Measurements from ENCODE around the gene TSSK2.

Gene TSSK2

DNA sequence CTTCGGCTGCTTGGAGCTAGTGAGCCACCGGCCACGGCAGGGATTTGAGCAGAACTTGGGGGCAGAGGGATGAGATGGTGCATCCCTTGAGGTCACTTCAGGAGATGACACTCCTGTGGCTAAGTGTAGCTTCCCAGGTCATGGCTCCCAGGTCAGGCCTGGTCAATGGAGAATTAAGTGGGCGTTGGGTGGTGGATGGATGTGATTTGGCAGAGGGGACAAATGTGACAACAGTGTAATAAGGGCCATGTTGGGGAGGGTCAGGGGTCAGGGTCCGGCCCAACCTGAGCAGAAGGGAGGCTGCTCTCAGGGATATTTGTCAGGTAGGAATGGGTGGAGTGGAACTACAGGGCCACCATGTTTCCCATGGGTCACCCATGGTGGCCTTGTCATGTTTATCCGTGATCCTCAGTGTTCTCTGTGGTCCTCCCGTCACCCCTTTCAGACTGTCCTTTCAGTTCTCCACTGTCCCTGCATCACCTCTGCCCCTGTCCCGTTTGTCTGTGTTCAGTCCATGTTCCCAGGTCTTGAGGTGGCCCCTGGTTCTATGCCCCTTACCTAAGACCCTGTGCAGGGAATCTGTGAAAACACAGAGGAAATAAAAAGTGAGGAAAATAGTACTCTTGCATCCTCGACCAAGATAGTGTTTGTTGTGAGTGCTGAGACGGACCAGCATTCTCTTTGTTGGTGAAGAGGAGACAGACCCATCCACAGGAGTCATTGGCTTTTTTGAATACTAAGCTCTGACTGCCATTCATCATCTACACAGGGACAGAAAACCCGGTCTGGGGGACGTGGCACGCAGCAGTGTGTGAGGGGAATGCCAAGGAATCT is 41.3 kb downstream of the TSSK2 start:
- DNase-seq = no peak

DNA sequence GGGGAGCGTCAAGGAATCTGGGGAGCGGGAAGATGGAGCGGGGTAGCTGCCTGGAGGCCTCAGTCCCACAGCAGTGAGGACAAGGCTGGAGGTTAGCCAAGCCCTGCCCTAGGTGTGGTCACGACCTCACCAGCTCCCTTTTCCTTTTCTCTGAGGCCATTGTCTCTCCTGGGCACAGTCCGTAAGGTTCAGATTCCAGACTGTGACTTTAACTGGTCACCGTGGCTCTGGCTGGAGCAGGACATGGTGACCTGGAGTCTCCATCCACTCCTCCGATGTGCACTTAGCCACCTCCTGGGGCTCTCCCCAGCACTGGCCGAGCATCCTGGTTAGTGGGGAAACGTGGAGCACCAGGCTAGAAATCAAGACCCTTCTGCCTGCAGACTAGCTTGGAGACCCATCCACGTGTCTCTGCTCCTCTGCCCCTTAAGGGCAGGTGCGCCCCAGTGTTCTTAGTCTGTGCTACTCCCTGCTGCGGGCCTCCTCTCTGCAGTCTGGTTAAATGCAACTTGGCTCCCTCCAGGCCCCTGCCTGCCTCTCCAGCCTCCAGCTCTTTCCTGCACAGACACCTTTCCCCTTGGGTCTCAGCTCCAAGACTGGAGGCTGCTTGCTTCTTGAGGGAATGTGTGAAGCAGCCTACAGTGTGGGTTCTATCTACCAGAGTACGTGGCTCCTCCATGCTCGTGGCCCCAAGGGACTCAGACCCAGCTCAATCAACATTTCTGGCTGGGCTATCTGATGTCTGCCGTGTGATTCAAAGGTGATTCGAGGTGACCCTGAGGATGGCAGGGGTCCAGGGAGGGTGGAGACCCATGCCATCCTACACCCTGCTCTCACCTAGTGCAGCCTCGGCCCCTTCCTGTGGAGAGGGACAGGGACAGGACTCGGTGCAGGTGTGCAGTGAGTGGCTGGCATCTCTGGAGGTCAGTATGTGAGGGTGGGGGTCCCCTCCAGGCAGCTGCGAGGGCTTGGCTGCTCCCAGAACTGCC is 42.2 kb downstream of the TSSK2 start:
- no peak for DNase-seq

DNA sequence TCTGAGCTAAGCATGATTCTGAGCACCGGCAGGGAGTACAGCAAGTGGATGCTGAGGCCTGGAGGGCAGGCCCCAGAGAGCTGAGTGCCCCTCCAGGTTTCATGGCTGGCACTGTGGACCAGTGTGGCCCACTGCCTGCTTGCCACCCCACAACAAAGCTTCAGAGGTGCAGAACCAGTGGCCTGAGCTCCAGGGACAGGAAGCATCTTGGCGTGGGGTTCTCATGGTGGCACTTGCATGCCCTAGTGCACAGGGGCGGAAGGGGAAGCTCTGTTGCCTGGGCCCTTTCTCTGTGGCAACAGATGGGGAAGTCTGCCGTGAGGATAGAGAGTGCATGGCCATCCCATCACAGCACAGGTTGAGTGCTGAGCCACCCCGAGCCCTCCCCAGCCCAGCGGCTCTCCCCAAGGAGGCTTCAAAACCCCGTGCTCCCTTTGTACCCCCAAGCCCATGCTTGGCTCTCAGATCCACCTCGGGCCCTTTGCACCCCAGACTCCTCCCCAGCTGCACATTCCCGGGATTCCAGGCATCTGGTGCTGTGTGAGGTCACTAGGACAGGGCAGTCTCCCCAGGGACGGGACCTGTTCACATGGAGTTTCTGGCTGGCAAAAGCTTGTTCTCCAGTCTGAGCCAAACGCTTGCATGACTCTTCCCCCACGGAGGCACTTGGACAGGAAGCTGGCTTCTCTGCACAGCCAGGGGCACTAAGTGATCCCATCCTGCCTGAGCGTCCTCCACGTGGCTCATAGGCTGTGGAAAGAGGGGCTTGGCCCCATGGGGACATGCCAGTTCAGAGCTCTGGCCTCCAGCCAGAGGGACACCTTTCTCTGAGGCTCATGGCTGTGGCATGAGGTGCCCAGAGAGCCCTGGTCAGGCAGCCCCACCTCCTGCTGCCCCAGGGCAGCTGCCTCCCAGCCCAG is 43.3 kb downstream of the TSSK2 start:
- DNase-seq = no peak

DNA sequence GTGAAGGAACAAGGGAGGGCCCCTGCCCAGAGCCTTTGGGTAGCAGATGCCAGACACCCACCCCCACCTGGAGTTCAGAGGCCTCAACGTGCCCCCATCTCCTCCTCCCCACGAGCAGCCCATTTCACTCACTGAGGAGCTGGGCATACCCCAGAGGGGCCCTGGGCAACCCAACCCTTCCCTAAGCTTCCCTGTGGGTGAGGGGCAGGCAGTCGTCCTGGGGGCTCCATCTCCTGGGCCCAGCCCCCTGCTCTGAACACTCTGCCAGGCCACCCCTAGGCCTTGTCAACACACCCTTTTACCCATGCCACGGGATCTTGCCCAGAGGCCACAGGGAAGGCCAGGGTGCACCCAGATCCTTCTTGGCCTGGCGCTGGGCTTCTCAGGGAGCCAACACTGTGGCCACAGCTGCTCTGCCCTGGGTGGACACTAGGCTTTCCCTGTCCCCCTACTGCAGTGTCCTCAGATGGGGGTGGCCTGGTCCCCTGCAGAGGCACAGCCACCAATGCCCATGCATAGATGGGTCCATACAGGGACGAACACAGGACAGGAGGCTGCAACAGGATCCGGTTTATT is 44.0 kb downstream of the TSSK2 start:
- DNase-seq = no peak

DNA sequence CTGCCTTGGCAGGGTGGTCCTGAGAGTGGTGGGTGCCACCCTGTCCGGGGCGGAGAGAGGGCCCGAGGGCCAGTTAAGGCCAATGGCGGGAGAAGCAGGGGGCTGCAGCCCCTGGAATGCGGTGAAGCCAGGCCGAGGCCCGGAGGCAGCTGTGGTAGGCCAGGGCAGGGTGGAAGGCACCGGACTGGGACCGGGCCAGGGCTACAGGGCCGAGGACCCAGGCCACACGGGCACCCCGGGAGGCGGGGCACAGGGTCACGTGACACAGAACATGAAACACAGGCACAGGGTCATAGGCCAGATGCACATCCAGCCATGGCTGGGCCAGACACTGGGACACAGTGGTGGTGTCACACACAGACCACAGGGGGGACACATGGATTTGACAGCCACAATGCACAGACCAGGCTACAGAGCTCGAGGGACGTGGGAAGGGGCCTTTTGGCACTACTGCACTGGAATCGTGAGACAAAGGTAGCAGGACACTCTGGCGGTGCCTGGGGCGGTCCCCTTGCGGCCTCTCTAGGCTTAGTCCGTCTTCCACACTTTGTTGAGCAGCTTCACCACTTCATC is 44.6 kb downstream of the TSSK2 start:
- DNase-seq = no peak

DNA sequence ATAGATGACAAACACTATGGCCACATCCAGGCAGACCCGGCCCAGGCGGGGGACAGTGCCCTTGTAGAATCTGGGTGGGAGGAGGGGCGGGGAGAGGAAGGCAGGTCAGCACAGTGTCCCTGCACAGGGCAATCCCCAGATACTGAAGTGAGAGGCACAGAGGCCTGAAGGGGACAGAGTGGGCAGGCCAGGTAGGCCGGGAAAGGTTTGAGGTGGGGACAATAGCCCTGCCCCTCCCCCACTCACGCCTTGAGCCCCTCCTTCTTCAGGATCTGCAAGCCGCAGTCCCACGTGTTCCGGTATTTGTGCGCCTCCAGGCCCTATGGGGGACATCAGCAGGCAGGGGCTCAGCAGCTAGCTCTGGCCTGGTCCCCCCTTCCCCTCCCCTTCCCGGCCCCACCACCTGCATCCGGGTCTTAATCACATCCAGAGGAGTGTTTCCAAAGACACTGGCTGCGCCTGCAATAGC is 45.1 kb downstream of the TSSK2 start:
- no peak for DNase-seq

DNA sequence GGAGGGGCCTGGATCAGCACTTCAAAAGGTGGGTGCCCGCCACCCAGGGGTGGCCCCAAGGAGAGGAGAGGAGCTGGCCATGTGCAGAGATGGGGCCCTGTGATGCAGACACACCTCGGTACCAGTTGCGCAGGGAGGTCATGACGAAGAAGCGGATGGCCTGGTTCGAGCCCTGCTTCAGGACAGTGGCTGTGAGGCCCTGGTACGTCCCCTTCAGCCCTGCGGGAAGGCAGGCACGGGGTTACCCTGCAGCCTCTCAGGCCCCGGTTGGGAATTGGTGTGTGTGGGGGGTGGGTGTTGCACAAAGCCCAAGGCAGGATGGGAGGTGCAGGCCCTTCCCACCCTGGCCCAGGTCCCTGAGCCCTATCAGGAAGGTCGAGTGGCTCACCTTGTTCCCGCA is 45.6 kb downstream of the TSSK2 start:
- DNase-seq = no peak

DNA sequence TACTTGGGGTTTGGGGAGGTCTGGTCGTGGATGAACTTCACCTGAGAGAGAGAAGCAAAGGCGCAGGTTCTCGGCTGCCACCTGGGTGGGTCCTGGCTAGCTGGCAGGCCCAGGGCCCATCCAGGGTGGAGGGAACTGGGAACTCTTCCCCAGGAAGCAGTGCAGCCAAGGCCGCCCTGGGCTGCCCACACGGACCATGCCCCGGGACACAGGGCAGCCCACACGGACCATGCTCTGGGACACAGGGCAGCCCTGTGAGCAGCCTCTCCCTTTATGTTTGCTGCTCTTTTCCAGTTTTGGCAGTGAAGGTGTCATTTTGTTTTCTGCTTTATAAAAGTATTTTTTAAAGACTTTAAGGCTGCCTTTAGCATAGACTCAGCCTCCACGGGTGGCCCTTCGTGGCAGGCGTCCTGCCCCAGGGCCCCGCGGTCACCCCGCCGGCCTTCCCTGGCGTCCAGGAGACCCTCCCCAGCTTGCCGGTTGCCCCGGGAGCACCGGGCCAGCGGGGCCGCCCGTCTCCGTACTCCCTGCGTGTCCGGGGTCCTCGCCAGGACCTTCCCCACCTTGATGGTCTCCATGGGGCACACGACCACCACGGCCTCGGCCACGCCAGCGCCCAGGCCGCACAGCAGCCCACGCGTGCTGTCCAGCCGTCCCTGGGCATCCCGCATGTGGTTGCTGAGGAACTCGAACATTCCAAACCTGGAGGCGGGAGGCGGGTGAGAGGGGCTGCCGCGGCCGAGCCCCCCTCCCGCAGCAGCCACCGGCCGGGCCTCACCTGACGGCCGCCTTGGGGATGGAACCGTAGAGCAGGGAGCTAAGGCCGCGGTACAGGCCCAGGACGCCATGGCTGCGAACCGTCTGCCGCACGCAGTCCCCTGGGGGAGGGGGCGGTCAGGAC is 46.3 kb downstream of the TSSK2 start:
- DNase-seq = no peak

DNA sequence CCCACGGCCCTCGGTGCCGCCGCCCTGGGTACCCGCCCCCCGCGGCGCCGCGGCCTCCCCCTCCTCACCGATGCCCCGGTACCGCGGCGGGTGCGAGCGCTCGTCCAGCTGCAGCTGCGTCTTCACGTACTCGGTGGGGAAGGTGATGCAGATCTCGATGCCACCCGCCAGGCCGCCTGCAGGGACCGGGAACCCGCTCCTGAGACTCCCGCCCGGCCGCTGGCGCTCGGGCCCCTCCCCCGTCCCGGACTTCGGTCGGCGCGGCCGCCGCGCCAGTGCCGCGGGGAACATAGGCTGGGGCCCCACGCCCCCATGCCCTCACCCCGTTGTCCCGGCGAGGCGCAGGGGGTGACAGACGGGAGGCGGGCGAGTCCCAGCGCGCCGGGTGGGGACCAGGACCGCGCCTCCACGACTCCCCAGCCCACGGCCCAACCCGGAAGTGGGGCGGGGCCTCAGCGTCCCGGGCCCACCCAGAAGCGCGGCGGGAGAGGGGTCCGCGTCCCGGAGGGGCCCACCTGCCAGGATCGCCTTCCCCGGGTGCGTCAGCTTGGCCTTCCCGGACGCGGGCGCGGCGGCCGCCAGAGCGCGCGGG is 47.1 kb downstream of the TSSK2 start:
- no peak for DNase-seq

DNA sequence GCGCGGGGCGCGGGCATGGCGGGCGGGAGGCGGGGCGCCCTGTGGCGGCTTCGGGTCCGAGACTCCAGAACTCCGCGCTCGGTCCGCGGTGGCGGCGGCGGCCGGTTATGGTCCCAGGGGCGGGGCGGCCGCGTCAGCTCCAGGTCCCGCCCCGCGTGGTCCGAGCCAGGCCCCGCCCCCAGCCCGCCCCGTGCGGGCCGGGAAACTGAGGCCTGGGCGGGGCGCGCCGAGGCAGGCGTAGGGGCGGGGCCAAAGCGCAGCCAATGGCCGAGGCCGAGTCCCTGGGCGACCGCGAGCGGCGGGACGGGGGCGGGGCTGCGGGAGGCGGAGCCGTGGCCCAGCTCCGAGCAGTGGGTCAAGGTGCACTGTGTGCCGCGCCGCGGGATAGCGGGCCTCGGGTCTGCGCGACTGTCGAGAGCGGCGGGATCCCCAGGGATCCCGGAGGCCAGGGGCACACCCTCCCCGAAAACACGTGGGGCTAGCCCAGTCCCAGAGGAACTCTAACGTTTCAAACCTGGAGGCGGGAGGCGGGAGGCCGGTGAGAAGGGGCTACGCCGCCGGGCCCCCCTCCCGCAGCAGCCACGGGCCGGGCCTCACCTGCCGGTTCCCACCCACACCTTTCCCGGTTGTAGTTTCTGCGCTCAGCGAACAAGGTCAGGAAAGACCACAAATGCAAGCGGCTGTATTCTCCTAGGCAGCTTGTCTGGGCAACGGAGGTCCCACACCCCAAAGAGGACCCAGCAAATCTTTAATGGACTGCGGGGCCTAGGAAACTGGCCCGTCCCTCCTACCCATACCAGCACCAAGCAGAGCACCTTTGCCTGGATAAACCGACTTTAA is 47.8 kb downstream of the TSSK2 start, which contains the start of gene SLC25A1:
Gene SLC25A1 (minus strand): TSS at position 80 of the 840 bp plus-strand sequence. CDS start 63 bp downstream, at position 17.
- peak; percentile 25 for DNase-seq

DNA sequence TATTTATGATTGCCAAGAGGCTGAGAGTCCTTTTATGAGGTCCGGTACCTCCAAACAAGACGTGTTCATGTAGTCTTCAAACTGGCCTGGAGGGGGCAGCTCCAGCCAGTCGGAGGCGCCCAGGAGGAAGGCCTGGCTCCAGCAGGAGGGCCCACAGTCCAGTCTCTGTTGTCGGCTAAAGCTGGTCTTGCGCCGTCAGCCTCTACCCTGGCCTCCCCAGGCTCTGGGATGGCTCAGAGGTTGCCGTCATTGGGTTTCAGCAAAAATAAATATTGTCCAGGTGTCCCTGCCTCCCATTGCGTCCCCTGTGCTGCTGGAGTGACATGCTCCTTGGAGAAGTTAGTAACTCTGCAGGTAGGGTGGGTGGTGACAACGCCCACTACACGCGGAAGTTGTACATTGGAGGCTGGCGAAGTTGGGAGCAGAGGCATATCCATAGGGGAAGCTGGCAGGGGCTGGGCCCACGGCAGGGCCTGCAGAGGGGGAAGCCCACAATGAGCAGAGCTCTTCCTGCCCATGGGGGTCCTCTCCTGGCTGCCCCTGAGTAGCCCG is 48.5 kb downstream of the TSSK2 start:
- DNase-seq = peak; percentile 54

DNA sequence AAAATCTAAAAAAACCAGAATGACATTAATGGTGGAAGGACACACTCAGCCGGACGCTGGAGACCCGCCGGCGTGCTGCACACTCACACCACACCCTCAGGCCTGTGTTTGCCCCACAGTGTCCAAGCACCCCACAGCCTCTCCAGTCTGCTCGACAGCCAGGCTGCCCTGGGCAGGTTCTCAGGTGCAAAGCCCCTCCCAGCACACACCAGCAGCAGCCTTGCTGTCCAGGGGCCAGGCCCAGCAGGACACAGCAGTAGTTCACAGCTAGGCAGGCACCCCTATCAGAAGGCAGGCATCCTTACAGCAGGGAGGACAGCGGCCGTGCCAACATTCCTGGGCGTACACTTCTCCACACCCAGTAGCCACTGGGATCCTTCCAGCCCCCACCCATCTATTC is 49.1 kb downstream of the TSSK2 start:
- no peak for DNase-seq

DNA sequence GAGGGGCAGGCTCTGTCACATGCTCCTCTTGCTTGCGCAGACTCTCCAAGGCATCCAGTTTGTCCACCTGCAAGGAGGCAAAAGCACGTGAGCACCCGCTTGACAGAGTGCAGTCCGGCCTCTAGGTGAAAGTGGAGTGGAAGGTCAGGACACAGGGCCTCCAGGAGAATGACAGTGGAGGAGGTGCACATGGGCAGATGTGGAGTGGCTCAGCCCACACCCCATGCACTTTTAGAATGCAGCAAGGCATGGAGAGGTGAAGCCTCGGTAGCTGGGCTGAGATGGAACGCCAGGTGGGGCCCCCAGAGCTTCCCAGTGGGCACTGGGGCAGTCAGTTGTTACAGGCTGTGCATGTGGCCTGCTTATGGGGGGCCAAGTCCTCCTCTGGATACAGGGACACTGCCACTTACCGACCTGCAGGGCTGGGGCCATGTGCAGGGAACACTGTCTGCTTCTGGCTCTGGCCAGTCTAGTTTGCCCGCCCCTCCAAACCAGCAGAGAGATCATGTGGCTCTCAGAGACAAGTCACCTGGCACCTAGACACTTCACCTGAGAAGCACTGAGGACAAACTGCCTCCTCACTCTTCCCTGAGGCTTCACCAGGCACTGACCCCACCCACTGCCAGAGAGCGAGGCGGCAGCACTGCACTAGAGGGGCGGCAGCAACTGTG is 49.8 kb downstream of the TSSK2 start:
- no peak for DNase-seq

DNA sequence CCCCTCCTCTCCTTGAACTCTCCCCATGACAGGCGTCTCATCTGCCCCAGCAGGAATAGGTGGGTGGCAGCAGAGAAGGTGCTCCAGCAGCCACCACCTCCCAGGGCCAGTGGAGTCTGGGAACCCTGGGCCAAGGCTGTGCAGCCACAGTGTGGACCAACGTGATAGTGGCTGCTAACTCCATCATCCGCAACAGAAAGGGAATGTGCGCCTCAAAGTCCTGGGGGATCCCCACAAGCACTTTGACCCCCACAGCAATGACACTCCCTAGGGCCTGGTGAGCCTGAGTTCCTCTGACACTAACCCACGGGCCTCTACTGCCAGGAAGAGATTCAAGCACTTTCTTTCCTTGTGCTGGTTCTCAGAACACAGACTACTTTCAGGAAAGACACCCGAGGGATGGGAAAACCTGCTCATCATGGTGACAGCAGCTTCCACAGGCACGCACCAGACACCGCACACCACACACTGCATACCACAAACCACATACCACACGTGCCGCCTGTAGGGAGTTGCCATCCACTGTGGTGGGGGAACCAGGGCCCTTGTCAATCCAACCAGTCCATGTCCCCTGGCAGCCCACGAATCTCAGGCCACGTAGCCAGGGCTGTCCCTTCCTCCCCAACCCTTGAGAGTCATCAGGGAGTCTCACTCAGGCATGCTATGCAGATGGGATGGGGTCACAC is 50.8 kb downstream of the TSSK2 start:
- no peak for DNase-seq
